GM23338 (cell line): ENCODE data around the gene TOM1L1. TPM values are rescaled to one million over a fixed set of nuclear protein-coding genes. Genes with fewer than 3 reads are reported as not detected.

Experiments
- ATAC-seq: fragments of 200-7000 bp; cut with Tn5 transposase; 3 replicates; pipeline ENCODE4 v1.9.1; 2020
- DNase-seq: peaks from one replicate; pipeline ENCODE4 v3.0.0-alpha.2; 2015; ENCODE audit warnings: low spot score
- H2AFZ ChIP-seq: fragments of 200-600 bp; sonication (generic); 2 replicates; pipeline ENCODE4 v1.8.0; 2016; ENCODE audit warnings: antibody characterized with exemption, mild to moderate bottlenecking, moderate library complexity
- H3F3A ChIP-seq: fragments of 200-600 bp; sonication (generic); replicated peaks from 2 replicates; pipeline ENCODE4 v1.8.0; 2017; ENCODE audit warnings: antibody characterized with exemption, mixed run types, low read depth
- H3K27ac ChIP-seq: fragments of 200-600 bp; sonication (generic); 2 replicates; pipeline ENCODE4 v1.6.1; 2016; ENCODE audit warnings: low read depth
- H3K27me3 ChIP-seq: fragments of 200-600 bp; sonication (generic); 2 replicates; pipeline ENCODE4 v1.8.0; 2016; ENCODE audit warnings: mild to moderate bottlenecking, mixed run types, moderate library complexity; ENCODE audit not compliant: insufficient read depth
- H3K36me3 ChIP-seq: fragments of 200-600 bp; sonication (generic); 2 replicates; pipeline ENCODE4 v1.8.0; 2016; ENCODE audit warnings: mild to moderate bottlenecking; ENCODE audit not compliant: insufficient read depth
- H3K4me1 ChIP-seq: fragments of 200-600 bp; sonication (generic); 2 replicates; pipeline ENCODE4 v1.8.0; 2016; ENCODE audit warnings: mild to moderate bottlenecking, moderate library complexity; ENCODE audit not compliant: insufficient read depth
- H3K4me2 ChIP-seq: fragments of 200-600 bp; sonication (generic); 2 replicates; pipeline ENCODE4 v1.7.1; 2017; ENCODE audit warnings: mixed run types
- H3K4me3 ChIP-seq: fragments of 200-600 bp; sonication (generic); 2 replicates; pipeline ENCODE4 v1.6.1; 2016; ENCODE audit warnings: mixed run types
- H3K79me2 ChIP-seq: fragments of 200-600 bp; sonication (generic); replicated peaks from 2 replicates; pipeline ENCODE4 v1.8.0; 2017; ENCODE audit warnings: mild to moderate bottlenecking; ENCODE audit not compliant: insufficient read depth
- H3K9me2 ChIP-seq: fragments of 200-600 bp; sonication (generic); 2 replicates; pipeline ENCODE4 v1.8.0; 2017; ENCODE audit not compliant: insufficient read depth
- H4K20me1 ChIP-seq: fragments of 200-600 bp; sonication (generic); replicated peaks from 2 replicates; pipeline ENCODE4 v1.8.0; 2017; ENCODE audit warnings: mild to moderate bottlenecking; ENCODE audit not compliant: insufficient read depth
- H3K27ac Mint-ChIP-seq: 2 replicates; pipeline ENCODE4 v1.8.0; 2020; ENCODE audit warnings: inconsistent platforms, mild to moderate bottlenecking, moderate library complexity, mixed read lengths
- H3K27me3 Mint-ChIP-seq: 3 replicates; pipeline ENCODE4 v1.8.0; 2022; ENCODE audit warnings: low read depth, mild to moderate bottlenecking, moderate library complexity, mixed read lengths, inconsistent platforms; ENCODE audit not compliant: insufficient read depth, poor library complexity
- H3K36me3 Mint-ChIP-seq: 3 replicates; pipeline ENCODE4 v1.8.0; 2021; ENCODE audit warnings: low read depth, mild to moderate bottlenecking, inconsistent platforms, moderate library complexity, mixed read lengths
- H3K4me1 Mint-ChIP-seq: 3 replicates; pipeline ENCODE4 v1.8.0; 2020; ENCODE audit warnings: mild to moderate bottlenecking, inconsistent platforms, mixed read lengths
- H3K4me3 Mint-ChIP-seq: 3 replicates; pipeline ENCODE4 v1.8.0; 2021; ENCODE audit warnings: moderate library complexity, mild to moderate bottlenecking, inconsistent platforms, mixed read lengths
- H3K9me3 Mint-ChIP-seq: 3 replicates; pipeline ENCODE4 v1.8.0; 2020; ENCODE audit warnings: moderate library complexity, mild to moderate bottlenecking, inconsistent platforms, mixed read lengths
- CTCF ChIP-seq, 2 experiments: fragments of 200-600 bp in 1 of 2; sonication (generic) in 1 of 2; conservative IDR thresholded peaks; 2 replicates each; pipeline versions ENCODE4 v1.5.1 to v1.6.1; 2016 to 2017; ENCODE audit warnings: antibody characterized with exemption in 2 of 2, low read depth in 2 of 2, mild to moderate bottlenecking in 2 of 2, moderate library complexity in 1 of 2
- JUNB ChIP-seq: IDR thresholded peaks from one replicate; pipeline ENCODE4 v1.6.1; 2016; ENCODE audit warnings: antibody characterized with exemption; ENCODE audit not compliant: unreplicated experiment
- STAT1 ChIP-seq: IDR thresholded peaks from one replicate; pipeline ENCODE4 v1.6.1; 2016; ENCODE audit warnings: antibody characterized with exemption; ENCODE audit not compliant: unreplicated experiment
- ZNF462 ChIP-seq: fragments of 250-450 bp; sonication (Bioruptor Pico); IDR thresholded peaks from 2 replicates; pipeline ENCODE4 v1.5.0; 2020; ENCODE audit warnings: mild to moderate bottlenecking, moderate library complexity
- polyA plus RNA-seq: library from polyadenylated mRNA; unstranded; fragments of >200 nt; fragmentation: Nextera tagmentation; extraction: Ambion mirVana; gene quantifications from 2 replicates; pipeline ENCODE4 v1.2.1, GENCODE V29; 2016
- total RNA-seq: library from RNA; depleted of rRNA; stranded (reverse); fragments of >200 nt; shearing (Covaris generic); gene quantifications from 2 replicates; pipeline ENCODE4 v1.2.3, GENCODE V29; 2014

Gene TOM1L1
- total and polyA plus RNA-seq, 2 experiments from 2014 or later: 46.8 to 58.0 TPM

GRCh38 chr17:54892360-54892759 is 8.3 kb upstream of the TOM1L1 start (continued):
- TF ChIP-seq CTCF (conservative IDR thresholded peaks at IDR 0.05; ENCODE audit: low read depth in 2 of 2): no peak
- TF ChIP-seq ZNF462 (CRISPR knock-in tag): no peak

GRCh38 chr17:54898576-54898975 is 2.1 kb upstream of the TOM1L1 start:
- DNase-seq: no peak
- Mint-ChIP-seq H3K27me3 (peaks cover 16% of the 10 kb centered on the region), H3K27ac (no peak overlapping the region), H3K4me3 (no peak overlapping the region; the same call in 2 of the 3 replicates), H3K9me3 (peaks cover 5% of the 10 kb centered on the region; the same call in 2 of the 3 replicates), H3K4me1 (peaks cover 24% of the 10 kb centered on the region), H3K36me3 (peaks cover 20% of the 10 kb centered on the region)
- H3K4me2 ChIP-seq: no peak overlapping the region; the same call in 1 of the 2 replicates
- no peaks in the 10 kb centered on the region; the same call in 1 of the 2 replicates for H4K20me1 ChIP-seq
- 0 out of 2 replicates have a peak overlapping the region, but pooled peaks have one; percentile 6 for H2AFZ ChIP-seq
- H3F3A ChIP-seq: peaks cover 5% of the 10 kb centered on the region
- ATAC-seq: no peak
- H3K79me2 ChIP-seq: no peaks in the 10 kb centered on the region
- TF ChIP-seq STAT1 (no peak), JUNB (no peak), ZNF462 (CRISPR knock-in tag) (no peak)
- H3K9me2 ChIP-seq: peaks cover 4% of the 10 kb centered on the region; the same call in 1 of the 2 replicates
- H3K4me1 ChIP-seq: peaks cover 16% of the 10 kb centered on the region
- 0 out of 2 replicates have a peak, but pooled peaks cover 3% of the 10 kb centered on the region for H3K36me3 ChIP-seq
- H3K27ac ChIP-seq: no peak overlapping the region
- H3K27me3 ChIP-seq: no peaks in the 10 kb centered on the region
- H3K4me3 ChIP-seq: no peak overlapping the region
